Measurements from ENCODE around the gene CREBZF. TPM values are rescaled to one million over a fixed set of nuclear protein-coding genes. Genes with fewer than 3 reads are reported as not detected.

CREBZF gene
- total and polyA plus RNA-seq, 2 donors (not counting 1 experiment from before 2014, with no cell fraction given): 64.9 to 109 TPM

DNA sequence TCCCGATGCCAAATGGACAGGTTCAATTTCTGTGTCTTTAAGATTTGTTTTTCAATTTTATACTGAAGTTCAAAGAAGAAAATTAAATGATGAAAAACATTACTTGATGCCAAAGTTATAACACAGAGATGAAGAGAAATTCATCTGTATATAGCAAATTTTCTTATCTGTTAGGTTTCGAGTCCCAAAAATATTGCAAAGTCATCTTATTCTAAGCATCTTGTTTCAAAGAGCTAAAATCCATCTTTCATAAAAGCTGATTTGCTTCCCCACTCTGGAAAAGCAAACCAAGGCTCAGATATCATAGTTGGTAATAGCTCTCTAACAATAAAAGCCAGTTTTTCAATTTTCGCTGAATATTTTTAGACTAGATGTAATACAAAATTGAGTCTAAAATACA is 40.0 kb upstream of the CREBZF start:
- intact Hi-C loops (cut with micrococcal nuclease): no loop called here
- H4K20me1 ChIP-seq (ENCODE audit: control insufficient read depth, insufficient read depth, low read length, poor library complexity, severe bottlenecking): no peaks in the 10 kb centered on the region
- Mint-ChIP-seq H3K27me3 (no peaks in the 10 kb centered on the region), H3K4me1 (peaks cover 7% of the 10 kb centered on the region), H3K27ac (no peak overlapping the region), H3K4me3 (no peak overlapping the region), H3K9me3 (ENCODE audit: insufficient read depth) (no peaks in the 10 kb centered on the region)
- H2AFZ ChIP-seq (ENCODE audit: insufficient read depth, low read depth, low read length, poor library complexity, severe bottlenecking): no peak overlapping the region
- POLR2A ChIA-PET: no interaction called here
- H3K36me3 ChIP-seq (replicated peaks in 1 of 2; ENCODE audit: control extremely low read depth in 1 of 2, control insufficient read depth in 1 of 2, extremely low read depth in 1 of 2, insufficient read depth in 2 of 2, low read length in 1 of 2): no peaks in the 10 kb centered on the region
- H3K79me2 ChIP-seq (ENCODE audit: control insufficient read depth, insufficient read depth, low read length): no peaks in the 10 kb centered on the region
- no peak overlapping the region for H3K4me3 ChIP-seq (ENCODE audit: control extremely low read depth in 1 of 5, extremely low read depth in 1 of 5, insufficient read depth in 1 of 5, low read depth in 2 of 5, low read length in 4 of 5)
- no CpG with 5 or more reads among the region's 3 CpGs for WGBS (ENCODE audit: insufficient coverage)
- no peak overlapping the region for H3K9ac ChIP-seq (ENCODE audit: low read length)
- no peak overlapping the region for H3K27ac ChIP-seq (ENCODE audit: low read length in 2 of 2)
- ATAC-seq (ENCODE audit: low read depth): no peak
- no peak for TF ChIP-seq EZH2 (IDR thresholded peaks at IDR 0.05; ENCODE audit: borderline replicate concordance, insufficient read depth, low read depth, low read length, poor library complexity, severe bottlenecking)
- TF ChIP-seq, protein P1, sequence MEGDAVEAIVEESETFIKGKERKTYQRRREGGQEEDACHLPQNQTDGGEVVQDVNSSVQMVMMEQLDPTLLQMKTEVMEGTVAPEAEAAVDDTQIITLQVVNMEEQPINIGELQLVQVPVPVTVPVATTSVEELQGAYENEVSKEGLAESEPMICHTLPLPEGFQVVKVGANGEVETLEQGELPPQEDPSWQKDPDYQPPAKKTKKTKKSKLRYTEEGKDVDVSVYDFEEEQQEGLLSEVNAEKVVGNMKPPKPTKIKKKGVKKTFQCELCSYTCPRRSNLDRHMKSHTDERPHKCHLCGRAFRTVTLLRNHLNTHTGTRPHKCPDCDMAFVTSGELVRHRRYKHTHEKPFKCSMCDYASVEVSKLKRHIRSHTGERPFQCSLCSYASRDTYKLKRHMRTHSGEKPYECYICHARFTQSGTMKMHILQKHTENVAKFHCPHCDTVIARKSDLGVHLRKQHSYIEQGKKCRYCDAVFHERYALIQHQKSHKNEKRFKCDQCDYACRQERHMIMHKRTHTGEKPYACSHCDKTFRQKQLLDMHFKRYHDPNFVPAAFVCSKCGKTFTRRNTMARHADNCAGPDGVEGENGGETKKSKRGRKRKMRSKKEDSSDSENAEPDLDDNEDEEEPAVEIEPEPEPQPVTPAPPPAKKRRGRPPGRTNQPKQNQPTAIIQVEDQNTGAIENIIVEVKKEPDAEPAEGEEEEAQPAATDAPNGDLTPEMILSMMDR (IDR thresholded peaks at IDR 0.05): no peak
- H3K4me2 ChIP-seq (replicated peaks; ENCODE audit: low read depth, low read length, poor library complexity, severe bottlenecking): no peak overlapping the region
- CTCF ChIA-PET: no interaction called here
- peaks cover 5 to 8% of the 10 kb centered on the region in 2 donors for H3K4me1 ChIP-seq (ENCODE audit: control insufficient read depth in 2 of 2, insufficient read depth in 2 of 2, low read length in 2 of 2)
- no peaks in the 10 kb centered on the region for H3K9me3 ChIP-seq (ENCODE audit: control extremely low read depth in 1 of 3, control insufficient read depth in 2 of 3, insufficient read depth in 1 of 3, low read length in 2 of 3)
- no peak for DNase-seq
- peaks cover 0 to 6% (median 0%) of the 10 kb centered on the region in 4 experiments for H3K27me3 ChIP-seq (replicated peaks in 1 of 4; ENCODE audit: control extremely low read depth in 1 of 4, control insufficient read depth in 3 of 4, insufficient read depth in 4 of 4, low read length in 3 of 4)

DNA sequence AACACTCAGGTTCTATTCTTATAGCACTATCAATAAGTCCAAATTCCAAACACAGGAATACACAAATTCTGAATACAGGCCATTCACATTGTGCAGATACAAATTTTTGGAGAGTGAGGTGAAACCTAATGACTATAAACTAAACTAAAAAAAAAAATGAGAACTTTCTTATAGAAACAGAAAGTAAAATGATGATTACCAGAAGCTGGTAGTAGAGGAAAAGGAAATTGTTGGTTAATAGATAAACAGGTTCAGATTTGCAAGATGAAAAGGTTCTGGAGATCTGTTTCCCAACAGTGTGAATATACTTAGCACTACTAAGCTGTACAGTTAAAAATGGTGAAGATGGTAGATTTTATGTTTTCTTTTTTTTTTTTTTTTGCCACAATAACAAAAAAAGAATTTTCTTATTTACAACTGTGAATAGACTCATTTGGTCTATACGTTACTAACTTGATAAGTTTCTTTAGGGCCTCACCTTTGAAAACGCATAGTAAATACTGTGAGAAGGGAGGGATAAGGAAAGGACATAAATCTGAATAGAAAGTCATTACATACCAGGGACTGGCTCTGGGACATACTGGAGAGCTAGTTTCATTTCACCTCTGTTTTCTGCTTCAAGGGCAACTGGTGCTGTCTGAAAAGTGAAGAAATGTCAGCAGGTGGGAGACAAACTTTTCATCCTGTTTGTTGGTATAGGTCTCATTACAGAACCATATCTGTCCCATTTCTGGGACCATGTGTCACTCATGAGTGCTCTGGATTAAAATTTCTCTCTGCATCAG is 35.2 kb upstream of the CREBZF start:
- WGBS (ENCODE audit: insufficient coverage): 75% methylated on average over 1 of the region's 2 CpGs

More for the DNA sequence above, 35.2 kb upstream of the CREBZF start:
- H3K27ac Mint-ChIP-seq: peak overlapping the region; percentile 79
- Histone ChIP-seq H3K27ac (ENCODE audit: low read length in 2 of 2) (peak overlapping the region in 1 of 2 donors; percentile 32), H3K27me3 (replicated peaks in 1 of 4; ENCODE audit: control extremely low read depth in 1 of 4, control insufficient read depth in 3 of 4, insufficient read depth in 4 of 4, low read length in 3 of 4) (peaks cover 0 to 6% (median 0%) of the 10 kb centered on the region in 4 experiments), H3K4me3 (ENCODE audit: control extremely low read depth in 1 of 5, extremely low read depth in 1 of 5, insufficient read depth in 1 of 5, low read depth in 2 of 5, low read length in 4 of 5) (peak overlapping the region in 2 of 5 experiments; percentile 0 to 16), H3K36me3 (replicated peaks in 1 of 2; ENCODE audit: control extremely low read depth in 1 of 2, control insufficient read depth in 1 of 2, extremely low read depth in 1 of 2, insufficient read depth in 2 of 2, low read length in 1 of 2) (no peaks in the 10 kb centered on the region), H4K20me1 (ENCODE audit: control insufficient read depth, insufficient read depth, low read length, poor library complexity, severe bottlenecking) (no peaks in the 10 kb centered on the region), H3K9me3 (ENCODE audit: control extremely low read depth in 1 of 3, control insufficient read depth in 2 of 3, insufficient read depth in 1 of 3, low read length in 2 of 3) (no peaks in the 10 kb centered on the region), H3K79me2 (ENCODE audit: control insufficient read depth, insufficient read depth, low read length) (no peaks in the 10 kb centered on the region), H3K4me2 (replicated peaks; ENCODE audit: low read depth, low read length, poor library complexity, severe bottlenecking) (peak overlapping the region; percentile 52), H2AFZ (ENCODE audit: insufficient read depth, low read depth, low read length, poor library complexity, severe bottlenecking) (peak overlapping the region; percentile 71), H3K9ac (ENCODE audit: low read length) (no peak overlapping the region), H3K4me1 (ENCODE audit: control insufficient read depth in 2 of 2, insufficient read depth in 2 of 2, low read length in 2 of 2) (peaks cover 12 to 14% of the 10 kb centered on the region in 2 donors)
- CTCF ChIA-PET: no interaction called here
- H3K4me1 Mint-ChIP-seq: peaks cover 18% of the 10 kb centered on the region
- POLR2A ChIA-PET: interaction anchor here (0.6 to 0.7 kb wide), 2 partner anchors 35 to 63 kb away, joined by 3 to 4 read pairs; no protein-coding TSS in a partner anchor
- DNase-seq (peak; percentile 15), ATAC-seq (ENCODE audit: low read depth) (peak; percentile 33)
- peak overlapping the region; percentile 56 for H3K4me3 Mint-ChIP-seq
- no peaks in the 10 kb centered on the region for H3K9me3 Mint-ChIP-seq (ENCODE audit: insufficient read depth)
- TF ChIP-seq, protein P1 (IDR thresholded peaks at IDR 0.05): no peak
- TF ChIP-seq EZH2 (IDR thresholded peaks at IDR 0.05; ENCODE audit: borderline replicate concordance, insufficient read depth, low read depth, low read length, poor library complexity, severe bottlenecking): no peak
- no peaks in the 10 kb centered on the region for H3K27me3 Mint-ChIP-seq
- intact Hi-C loops (cut with micrococcal nuclease): no loop called here

Measured in B cell (primary cell).